HCT116 (cell line): ENCODE measurements around the gene UBE2V1. TPM values are rescaled to one million over a fixed set of nuclear protein-coding genes. Genes with fewer than 3 reads are reported as not detected.

Experiments used
- ATAC-seq: fragments of 200-7000 bp; cut with Tn5 transposase; 2 replicates; pipeline ENCODE4 v1.9.1; 2020; ENCODE audit warnings: mild to moderate bottlenecking, moderate library complexity
- BruUV-seq: library from RNA; stranded (reverse); fragments of 400-500 nt; replicated peaks from 2 replicates; lab custom pipeline; 2021; lab: Mats Ljungman, UMichigan
- CTCF ChIA-PET: fragments of 300-600 bp; sonication (Branson Sonifier 250); formaldehyde crosslinking; loops from one replicate; lab custom pipeline; 2021; ENCODE audit warnings: antibody characterized with exemption; lab: Charles Lee
- POLR2A ChIA-PET: fragments of 300-600, 350-600 bp; sonication (Branson Sonifier 250); formaldehyde crosslinking; loops from one replicate; lab custom pipeline; 2021; ENCODE audit warnings: antibody characterized with exemption; lab: Charles Lee
- RAD21 ChIA-PET, 2 experiments: fragments of 300-600 bp; sonication (Branson Sonifier 250); formaldehyde crosslinking; loops; one replicate each; lab custom pipeline; 2023; ENCODE audit warnings: low total read pairs in 2 of 2; ENCODE audit not compliant: uncharacterized antibody in 2 of 2, unreplicated experiment in 2 of 2, low non-redundant PET in 1 of 2; lab: Charles Lee
- DNase-seq: peaks from one replicate; pipeline ENCODE4 v3.0.0-alpha.2; 2010; ENCODE audit warnings: low read depth, low spot score
- H2AFZ ChIP-seq: fragments of 200-600 bp; shearing (Covaris generic), sonication (generic); 2 replicates; pipeline ENCODE4 v1.6.1; 2017; ENCODE audit warnings: low read depth, mixed run types, mixed read lengths, antibody characterized with exemption, low read length; ENCODE audit not compliant: poor library complexity, severe bottlenecking
- H3K27ac ChIP-seq: 2 replicates; pipeline ENCODE4 v1.5.1; 2012; ENCODE audit warnings: low read depth, low read length
- H3K27me3 ChIP-seq: fragments of 200-600 bp; sonication (generic); 2 replicates; pipeline ENCODE4 v1.6.1; 2016; ENCODE audit warnings: mixed run types, low read length, mixed read lengths; ENCODE audit not compliant: insufficient read depth
- H3K36me3 ChIP-seq, 2 experiments: fragments of 200-500 bp in 1 of 2; fragments of 200-600 bp in 1 of 2; sonication (Bioruptor generic) in 1 of 2; sonication (generic) in 1 of 2; 2 replicates each; pipeline versions ENCODE4 v1.5.1 to v1.6.1; 2014 to 2016; ENCODE audit warnings: low read length in 2 of 2, inconsistent platforms in 1 of 2, mixed read lengths in 1 of 2, mixed run types in 1 of 2; ENCODE audit not compliant: insufficient read depth in 2 of 2, control insufficient read depth in 1 of 2
- H3K4me1 ChIP-seq, 2 experiments: fragments of 200-600 bp in 1 of 2; sonication (generic) in 1 of 2; 2 replicates each; pipeline versions ENCODE4 v1.5.1 to v1.6.1; 2012 to 2017; ENCODE audit warnings: low read length in 2 of 2, inconsistent platforms in 1 of 2, mild to moderate bottlenecking in 1 of 2, mixed read lengths in 1 of 2, mixed run types in 1 of 2, moderate library complexity in 1 of 2; ENCODE audit not compliant: insufficient read depth in 2 of 2, control insufficient read depth in 1 of 2
- H3K4me2 ChIP-seq: fragments of 200-600 bp; sonication (generic); 2 replicates; pipeline ENCODE4 v1.6.1; 2017; ENCODE audit warnings: mixed run types, low read length, mixed read lengths
- H3K4me3 ChIP-seq, 2 experiments: fragments of 200-600 bp in 1 of 2; sonication (generic) in 1 of 2; replicated peaks in 1 of 2; 2 replicates each; pipeline ENCODE4 v1.5.1; 2011 to 2016; ENCODE audit warnings: low read length in 2 of 2, control low read depth in 1 of 2, low read depth in 1 of 2, mild to moderate bottlenecking in 1 of 2, mixed read lengths in 1 of 2, mixed run types in 1 of 2
- H3K79me2 ChIP-seq: fragments of 200-600 bp; sonication (generic); 2 replicates; pipeline ENCODE4 v1.6.1; 2017; ENCODE audit warnings: mild to moderate bottlenecking, mixed run types, low read length, moderate library complexity, mixed read lengths; ENCODE audit not compliant: insufficient read depth
- H3K9ac ChIP-seq: fragments of 200-600 bp; sonication (generic); 2 replicates; pipeline ENCODE4 v1.6.1; 2016; ENCODE audit warnings: low read length, mixed read lengths
- H3K9me2 ChIP-seq: fragments of 200-600 bp; sonication (generic), shearing (Covaris generic); 2 replicates; pipeline ENCODE4 v1.6.1; 2017; ENCODE audit warnings: mixed run types, mild to moderate bottlenecking, moderate library complexity; ENCODE audit not compliant: insufficient read depth
- H3K9me3 ChIP-seq, 2 experiments: fragments of 200-500 bp in 1 of 2; fragments of 200-600 bp in 1 of 2; sonication (Bioruptor generic) in 1 of 2; sonication (generic) in 1 of 2; 2 replicates each; pipeline ENCODE4 v1.6.1; 2014 to 2017; ENCODE audit warnings: low read length in 2 of 2, mixed read lengths in 2 of 2, inconsistent platforms in 1 of 2, low read depth in 1 of 2, mild to moderate bottlenecking in 1 of 2, mixed run types in 1 of 2, moderate library complexity in 1 of 2; ENCODE audit not compliant: control insufficient read depth in 1 of 2, insufficient read depth in 1 of 2
- H4K20me1 ChIP-seq: fragments of 200-600 bp; sonication (generic), shearing (Covaris generic); 2 replicates; pipeline ENCODE4 v1.6.1; 2017; ENCODE audit warnings: mixed run types, mild to moderate bottlenecking, moderate library complexity; ENCODE audit not compliant: insufficient read depth
- ATF3 ChIP-seq: IDR thresholded peaks from 2 replicates; pipeline ENCODE4 v1.6.1; 2012
- CBX3 ChIP-seq: IDR thresholded peaks from 2 replicates; pipeline ENCODE4 v1.6.1; 2012; ENCODE audit warnings: low read depth
- CTCF ChIP-seq, 3 experiments: fragments of 200-600 bp in 1 of 3; sonication (generic) in 1 of 3; IDR thresholded peaks in 2 of 3; conservative IDR thresholded peaks in 1 of 3; 2 replicates each; pipeline ENCODE4 v1.5.1; 2012 to 2017; ENCODE audit warnings: low read depth in 2 of 3, low read length in 2 of 3, antibody characterized with exemption in 1 of 3, borderline replicate concordance in 1 of 3, control low read depth in 1 of 3, mild to moderate bottlenecking in 1 of 3, mixed read lengths in 1 of 3, mixed run types in 1 of 3, moderate library complexity in 1 of 3; ENCODE audit not compliant: insufficient read depth in 1 of 3
- POLR2AphosphoS5 ChIP-seq: IDR thresholded peaks from 2 replicates; pipeline ENCODE4 v1.6.1; 2011; ENCODE audit warnings: mild to moderate bottlenecking, low read depth, low read length, moderate library complexity
- RAD21 ChIP-seq: IDR thresholded peaks from 2 replicates; pipeline ENCODE4 v1.6.1; 2012; ENCODE audit warnings: low read depth, mild to moderate bottlenecking
- REST ChIP-seq: IDR thresholded peaks from 2 replicates; pipeline ENCODE4 v1.6.1; 2012; ENCODE audit warnings: low read depth
- SIN3A ChIP-seq: IDR thresholded peaks from 2 replicates; pipeline ENCODE4 v1.6.1; 2012; ENCODE audit warnings: low read depth
- SP1 ChIP-seq: IDR thresholded peaks from 2 replicates; pipeline ENCODE4 v1.6.1; 2012; ENCODE audit warnings: low read depth
- ZFX ChIP-seq: fragments of 450-650 bp; IDR thresholded peaks from 2 replicates; pipeline ENCODE4 v1.6.1; 2017
- ZNF274 ChIP-seq: fragments of 200-500 bp; sonication (Bioruptor generic); IDR thresholded peaks from 2 replicates; pipeline ENCODE4 v1.6.1; 2014; ENCODE audit warnings: mild to moderate bottlenecking, low read depth, low read length, inconsistent platforms
- intact Hi-C: fragments of 100-400 bp; cut with micrococcal nuclease; formaldehyde crosslinking; loops from 2 replicates; pipeline ENCODE4 v1.10.0; 2022
- total RNA-seq: library from RNA; stranded (reverse); gene quantifications from one replicate; pipeline ENCODE4 v1.2.1, GENCODE V29; 2021; ENCODE audit not compliant: unreplicated experiment

UBE2V1 gene
- total RNA-seq, 1 experiment from 2014 or later: 114 TPM

GRCh38 chr20:50140339-50140859 is 27.4 kb upstream of the UBE2V1 start (continued):
- no peak for TF ChIP-seq REST
- TF ChIP-seq ZFX: no peak
- TF ChIP-seq RAD21: no peak
- TF ChIP-seq POLR2AphosphoS5: no peak
- no peak for TF ChIP-seq ATF3
- TF ChIP-seq CBX3: no peak
- TF ChIP-seq ZNF274: no peak

GRCh38 chr20:50138479-50139393 is 25.8 kb upstream of the UBE2V1 start:
- no peaks in the 10 kb centered on the region for H3K9me2 ChIP-seq
- no peaks in the 10 kb centered on the region for H3K9me3 ChIP-seq
- no peak overlapping the region for H2AFZ ChIP-seq
- H3K4me1 ChIP-seq: peaks cover 28 to 58% of the 10 kb centered on the region in 2 experiments
- POLR2A ChIA-PET: interaction anchor here (0.8 kb wide), 1 partner anchor 23 kb away, joined by 3 read pairs; no protein-coding TSS in a partner anchor
- CTCF ChIA-PET: interaction anchor here (2.2 kb wide), 1 partner anchor 18 kb away, joined by 6 read pairs; no protein-coding TSS in a partner anchor
- no peaks in the 10 kb centered on the region for H3K27me3 ChIP-seq
- intact Hi-C loops: no loop called here
- ATAC-seq: peak; percentile 73
- RAD21 ChIA-PET: no interaction called here
- H3K9ac ChIP-seq: 0 out of 2 replicates have a peak overlapping the region, but pooled peaks have one; percentile 3
- no TSS peak for BruUV-seq
- peak overlapping the region; percentile 44 for H3K27ac ChIP-seq
- no peak for DNase-seq
- H3K79me2 ChIP-seq: peaks cover 91% of the 10 kb centered on the region
- no peaks in the 10 kb centered on the region for H4K20me1 ChIP-seq
- TF ChIP-seq CTCF (IDR thresholded peaks at IDR 0.05 in 2 of 3, conservative IDR thresholded peaks at IDR 0.05 in 1 of 3; ENCODE audit: borderline replicate concordance in 1 of 3, insufficient read depth in 1 of 3, low read depth in 2 of 3, low read length in 2 of 3): peak in 2 of 3 experiments; percentile 7 to 27; a peak in 1 of 6 replicates
- TF ChIP-seq SIN3A: no peak
- TF ChIP-seq RAD21: no peak
- TF ChIP-seq ZFX: no peak
- TF ChIP-seq ATF3: no peak
- no peak for TF ChIP-seq SP1
- TF ChIP-seq POLR2AphosphoS5: no peak
- TF ChIP-seq ZNF274: no peak
- no peak overlapping the region for H3K4me3 ChIP-seq
- peaks cover 32 to 38% of the 10 kb centered on the region in 2 experiments for H3K36me3 ChIP-seq
- peak overlapping the region; percentile 22 for H3K4me2 ChIP-seq
